HepG2 (cell line): ENCODE measurements around the gene DUS1L. TPM values are rescaled to one million over a fixed set of nuclear protein-coding genes. Genes with fewer than 3 reads are reported as not detected.

Experiments
- AKAP8 ChIP-seq: sonication (generic); formaldehyde crosslinking; IDR thresholded peaks from 2 replicates; pipeline ENCODE4 v1.5.1; 2020; ENCODE audit warnings: mild to moderate bottlenecking, missing genetic modification reagents
- BRCA1 ChIP-seq: sonication (generic); formaldehyde crosslinking; IDR thresholded peaks from 2 replicates; pipeline ENCODE4 v1.4.0; 2020; ENCODE audit warnings: missing genetic modification reagents
- CEBPZ ChIP-seq: IDR thresholded peaks from 2 replicates; pipeline ENCODE4 v1.6.1; 2012; ENCODE audit warnings: low read length, improper control_type of control experiment
- NR2C2 ChIP-seq: sonication (generic); formaldehyde crosslinking; IDR thresholded peaks from 2 replicates; pipeline ENCODE4 v1.4.0; 2020; ENCODE audit warnings: missing genetic modification reagents, mild to moderate bottlenecking, moderate library complexity, borderline replicate concordance
- RXRB ChIP-seq: IDR thresholded peaks from 2 replicates; pipeline ENCODE4 v1.6.1; 2016; ENCODE audit warnings: borderline replicate concordance, missing genetic modification reagents, missing compliant biosample characterization
- SALL1 ChIP-seq: sonication (generic); formaldehyde crosslinking; IDR thresholded peaks from 2 replicates; pipeline ENCODE4 v1.8.0; 2022; ENCODE audit warnings: mild to moderate bottlenecking, missing genetic modification reagents
- ZC3H13 ChIP-seq: sonication (generic); formaldehyde crosslinking; IDR thresholded peaks from 2 replicates; pipeline ENCODE4 v1.8.1; 2023; ENCODE audit warnings: mild to moderate bottlenecking, missing genetic modification reagents, moderate library complexity
- ZFAT ChIP-seq: sonication (generic); formaldehyde crosslinking; conservative IDR thresholded peaks from 2 replicates; pipeline ENCODE4 v1.8.1; 2023; ENCODE audit warnings: missing genetic modification reagents, inconsistent platforms
- ZNF441 ChIP-seq: sonication (generic); formaldehyde crosslinking; IDR thresholded peaks from 2 replicates; pipeline ENCODE4 v1.7.0; 2021; ENCODE audit warnings: missing genetic modification reagents, borderline replicate concordance
- ZNF672 ChIP-seq: sonication (generic); formaldehyde crosslinking; IDR thresholded peaks from 2 replicates; pipeline ENCODE4 v1.8.1; 2022; ENCODE audit warnings: missing genetic modification reagents
- ZNF709 ChIP-seq: sonication (generic); formaldehyde crosslinking; IDR thresholded peaks from 2 replicates; pipeline ENCODE4 v1.5.0; 2020; ENCODE audit warnings: mild to moderate bottlenecking, missing genetic modification reagents
- polyA plus RNA-seq, 8 experiments: library from polyadenylated mRNA; depleted of rRNA in 3 of 8; stranded (reverse) in 7 of 8; unstranded in 1 of 8; fragments of >200 nt; fragmentation: Illumina TruSeq in 4 of 8; extraction: Trizol in 4 of 8; gene quantifications; 2 replicates each; pipeline versions ENCODE4 v1.2.1 to v1.2.3, GENCODE V29; 2011 to 2016; ENCODE audit warnings: low read depth in 4 of 8, missing spikeins in 1 of 8, mixed read lengths in 1 of 8; ENCODE audit not compliant: insufficient read depth in 1 of 8
- total RNA-seq, 5 experiments: library from RNA; depleted of rRNA; stranded (reverse); fragments of >200 nt; fragmentation: Illumina TruSeq; extraction: Trizol; gene quantifications; 2 replicates each; pipeline ENCODE4 v1.2.3, GENCODE V29; 2016; ENCODE audit warnings: low read depth in 1 of 5
- TF ChIP-seq, protein P1 (sequence below), 2 experiments: IDR thresholded peaks; 2 replicates each; pipeline ENCODE4 v1.6.1; 2011 to 2012; ENCODE audit warnings: low read length in 2 of 2, borderline replicate concordance in 1 of 2, low read depth in 1 of 2, mild to moderate bottlenecking in 1 of 2, moderate library complexity in 1 of 2
- TF ChIP-seq, protein P2 (sequence below): sonication (generic); formaldehyde crosslinking; IDR thresholded peaks from 2 replicates; pipeline ENCODE4 v1.4.0; 2020; ENCODE audit warnings: missing genetic modification reagents

Gene DUS1L
- total and polyA plus RNA-seq, 2 of the 13 experiments (the other 11 are each of a cell fraction or from before 2014, with no cell fraction given), result 81.0 to 109 TPM

- TF ChIP-seq, protein P1, sequence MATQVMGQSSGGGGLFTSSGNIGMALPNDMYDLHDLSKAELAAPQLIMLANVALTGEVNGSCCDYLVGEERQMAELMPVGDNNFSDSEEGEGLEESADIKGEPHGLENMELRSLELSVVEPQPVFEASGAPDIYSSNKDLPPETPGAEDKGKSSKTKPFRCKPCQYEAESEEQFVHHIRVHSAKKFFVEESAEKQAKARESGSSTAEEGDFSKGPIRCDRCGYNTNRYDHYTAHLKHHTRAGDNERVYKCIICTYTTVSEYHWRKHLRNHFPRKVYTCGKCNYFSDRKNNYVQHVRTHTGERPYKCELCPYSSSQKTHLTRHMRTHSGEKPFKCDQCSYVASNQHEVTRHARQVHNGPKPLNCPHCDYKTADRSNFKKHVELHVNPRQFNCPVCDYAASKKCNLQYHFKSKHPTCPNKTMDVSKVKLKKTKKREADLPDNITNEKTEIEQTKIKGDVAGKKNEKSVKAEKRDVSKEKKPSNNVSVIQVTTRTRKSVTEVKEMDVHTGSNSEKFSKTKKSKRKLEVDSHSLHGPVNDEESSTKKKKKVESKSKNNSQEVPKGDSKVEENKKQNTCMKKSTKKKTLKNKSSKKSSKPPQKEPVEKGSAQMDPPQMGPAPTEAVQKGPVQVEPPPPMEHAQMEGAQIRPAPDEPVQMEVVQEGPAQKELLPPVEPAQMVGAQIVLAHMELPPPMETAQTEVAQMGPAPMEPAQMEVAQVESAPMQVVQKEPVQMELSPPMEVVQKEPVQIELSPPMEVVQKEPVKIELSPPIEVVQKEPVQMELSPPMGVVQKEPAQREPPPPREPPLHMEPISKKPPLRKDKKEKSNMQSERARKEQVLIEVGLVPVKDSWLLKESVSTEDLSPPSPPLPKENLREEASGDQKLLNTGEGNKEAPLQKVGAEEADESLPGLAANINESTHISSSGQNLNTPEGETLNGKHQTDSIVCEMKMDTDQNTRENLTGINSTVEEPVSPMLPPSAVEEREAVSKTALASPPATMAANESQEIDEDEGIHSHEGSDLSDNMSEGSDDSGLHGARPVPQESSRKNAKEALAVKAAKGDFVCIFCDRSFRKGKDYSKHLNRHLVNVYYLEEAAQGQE (IDR thresholded peaks at IDR 0.05; ENCODE audit: borderline replicate concordance in 1 of 2, low read depth in 1 of 2, low read length in 2 of 2), result no peak
- peak; percentile 8; the same call in 1 of the 2 replicates for TF ChIP-seq SALL1
- TF ChIP-seq ZNF672 (CRISPR knock-in tag), result no peak
- no peak for TF ChIP-seq RXRB (CRISPR knock-in tag)
- TF ChIP-seq CEBPZ, result no peak
- TF ChIP-seq BRCA1, result 0 out of 2 replicates have a peak, but pooled peaks have one; percentile 51
- TF ChIP-seq, protein P2, sequence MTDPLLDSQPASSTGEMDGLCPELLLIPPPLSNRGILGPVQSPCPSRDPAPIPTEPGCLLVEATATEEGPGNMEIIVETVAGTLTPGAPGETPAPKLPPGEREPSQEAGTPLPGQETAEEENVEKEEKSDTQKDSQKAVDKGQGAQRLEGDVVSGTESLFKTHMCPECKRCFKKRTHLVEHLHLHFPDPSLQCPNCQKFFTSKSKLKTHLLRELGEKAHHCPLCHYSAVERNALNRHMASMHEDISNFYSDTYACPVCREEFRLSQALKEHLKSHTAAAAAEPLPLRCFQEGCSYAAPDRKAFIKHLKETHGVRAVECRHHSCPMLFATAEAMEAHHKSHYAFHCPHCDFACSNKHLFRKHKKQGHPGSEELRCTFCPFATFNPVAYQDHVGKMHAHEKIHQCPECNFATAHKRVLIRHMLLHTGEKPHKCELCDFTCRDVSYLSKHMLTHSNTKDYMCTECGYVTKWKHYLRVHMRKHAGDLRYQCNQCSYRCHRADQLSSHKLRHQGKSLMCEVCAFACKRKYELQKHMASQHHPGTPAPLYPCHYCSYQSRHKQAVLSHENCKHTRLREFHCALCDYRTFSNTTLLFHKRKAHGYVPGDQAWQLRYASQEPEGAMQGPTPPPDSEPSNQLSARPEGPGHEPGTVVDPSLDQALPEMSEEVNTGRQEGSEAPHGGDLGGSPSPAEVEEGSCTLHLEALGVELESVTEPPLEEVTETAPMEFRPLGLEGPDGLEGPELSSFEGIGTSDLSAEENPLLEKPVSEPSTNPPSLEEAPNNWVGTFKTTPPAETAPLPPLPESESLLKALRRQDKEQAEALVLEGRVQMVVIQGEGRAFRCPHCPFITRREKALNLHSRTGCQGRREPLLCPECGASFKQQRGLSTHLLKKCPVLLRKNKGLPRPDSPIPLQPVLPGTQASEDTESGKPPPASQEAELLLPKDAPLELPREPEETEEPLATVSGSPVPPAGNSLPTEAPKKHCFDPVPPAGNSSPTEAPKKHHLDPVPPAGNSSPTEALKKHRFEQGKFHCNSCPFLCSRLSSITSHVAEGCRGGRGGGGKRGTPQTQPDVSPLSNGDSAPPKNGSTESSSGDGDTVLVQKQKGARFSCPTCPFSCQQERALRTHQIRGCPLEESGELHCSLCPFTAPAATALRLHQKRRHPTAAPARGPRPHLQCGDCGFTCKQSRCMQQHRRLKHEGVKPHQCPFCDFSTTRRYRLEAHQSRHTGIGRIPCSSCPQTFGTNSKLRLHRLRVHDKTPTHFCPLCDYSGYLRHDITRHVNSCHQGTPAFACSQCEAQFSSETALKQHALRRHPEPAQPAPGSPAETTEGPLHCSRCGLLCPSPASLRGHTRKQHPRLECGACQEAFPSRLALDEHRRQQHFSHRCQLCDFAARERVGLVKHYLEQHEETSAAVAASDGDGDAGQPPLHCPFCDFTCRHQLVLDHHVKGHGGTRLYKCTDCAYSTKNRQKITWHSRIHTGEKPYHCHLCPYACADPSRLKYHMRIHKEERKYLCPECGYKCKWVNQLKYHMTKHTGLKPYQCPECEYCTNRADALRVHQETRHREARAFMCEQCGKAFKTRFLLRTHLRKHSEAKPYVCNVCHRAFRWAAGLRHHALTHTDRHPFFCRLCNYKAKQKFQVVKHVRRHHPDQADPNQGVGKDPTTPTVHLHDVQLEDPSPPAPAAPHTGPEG (CRISPR knock-in tag), result no peak
- no peak; the same call in 1 of the 2 replicates for TF ChIP-seq AKAP8 (CRISPR knock-in tag)
- 0 out of 2 replicates have a peak, but pooled peaks have one; percentile 7 for TF ChIP-seq ZNF709 (CRISPR knock-in tag)
- no peak for TF ChIP-seq ZFAT (CRISPR knock-in tag)
- TF ChIP-seq ZC3H13 (CRISPR knock-in tag), result no peak
- TF ChIP-seq ZNF441 (CRISPR knock-in tag), result no peak
- TF ChIP-seq NR2C2 (CRISPR knock-in tag), result no peak
These were observed 30.4 kb upstream of the DUS1L start (continued) for GRCh38 chr17:82095777-82096708.
